ENCODE measurements around the gene CEP85.
A peak's percentile ranks its signal among the peaks of the same experiment; 100 is the strongest.
"Not testable (repeated sequence)": the region's sequence is repeated elsewhere in the genome, so short reads cannot be mapped to it uniquely, and the experiment has no call there.

CEP85 gene

DNA sequence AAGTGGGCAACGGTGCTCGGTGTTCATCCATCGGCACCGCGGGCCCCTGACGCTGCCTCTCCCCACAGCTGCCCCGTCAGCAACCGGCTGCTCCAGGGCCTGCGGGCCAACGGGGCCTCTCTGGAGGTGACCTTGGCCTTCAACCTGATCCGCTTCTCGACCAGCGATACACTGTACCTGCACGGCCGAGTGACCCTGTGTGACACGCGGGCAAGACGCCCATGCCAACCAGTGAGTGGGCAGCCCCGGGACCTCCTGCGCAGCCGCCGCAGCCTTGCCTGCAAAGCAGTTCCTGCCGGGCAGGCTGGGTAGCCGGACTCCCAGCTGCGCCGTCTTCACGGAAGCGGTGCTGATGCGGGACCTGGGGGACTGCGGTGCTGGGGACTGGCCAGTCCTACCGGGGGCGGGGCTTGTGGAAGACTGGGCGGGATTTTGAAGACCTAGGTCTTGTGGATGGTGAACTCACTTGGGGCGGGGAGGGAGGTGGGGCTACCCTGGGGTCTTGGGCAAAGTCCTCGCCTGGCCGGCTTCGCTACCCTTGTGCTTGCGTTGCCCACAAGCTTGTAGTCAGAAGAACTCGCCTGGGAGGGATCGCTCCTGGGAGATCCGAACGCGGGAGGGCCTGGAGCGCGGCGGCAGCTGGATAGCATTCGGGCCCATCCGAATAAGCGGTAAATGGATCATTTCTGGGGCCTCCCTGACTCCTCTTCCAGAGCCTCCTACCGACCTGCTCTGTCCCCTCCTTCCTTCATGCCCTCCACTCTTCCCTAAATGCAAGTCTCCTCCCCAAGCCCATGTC lies 8.8 kb upstream of the CEP85 start:
- peak; percentile 27 for DNase-seq

DNA sequence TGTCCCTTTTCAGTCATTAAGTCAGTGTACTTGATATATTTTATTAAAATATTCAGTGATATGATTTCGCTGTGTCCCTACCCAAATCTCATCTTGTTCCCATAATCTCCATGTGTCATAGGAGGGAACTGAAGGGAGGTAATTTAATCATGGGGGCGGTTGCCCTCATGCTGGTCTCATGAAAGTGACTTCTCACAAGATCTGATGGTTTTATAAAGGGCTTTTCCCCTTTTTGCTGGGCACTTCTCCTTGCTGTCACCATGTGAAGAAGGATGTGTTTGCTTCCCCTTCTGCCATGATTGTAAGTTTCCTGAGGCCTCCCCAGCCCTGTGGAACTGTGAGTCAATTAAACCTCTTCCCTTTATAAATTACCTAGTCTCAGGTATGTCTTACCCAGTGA lies 3.3 kb upstream of the CEP85 start:
- DNase-seq = not testable (repeated sequence)

DNA sequence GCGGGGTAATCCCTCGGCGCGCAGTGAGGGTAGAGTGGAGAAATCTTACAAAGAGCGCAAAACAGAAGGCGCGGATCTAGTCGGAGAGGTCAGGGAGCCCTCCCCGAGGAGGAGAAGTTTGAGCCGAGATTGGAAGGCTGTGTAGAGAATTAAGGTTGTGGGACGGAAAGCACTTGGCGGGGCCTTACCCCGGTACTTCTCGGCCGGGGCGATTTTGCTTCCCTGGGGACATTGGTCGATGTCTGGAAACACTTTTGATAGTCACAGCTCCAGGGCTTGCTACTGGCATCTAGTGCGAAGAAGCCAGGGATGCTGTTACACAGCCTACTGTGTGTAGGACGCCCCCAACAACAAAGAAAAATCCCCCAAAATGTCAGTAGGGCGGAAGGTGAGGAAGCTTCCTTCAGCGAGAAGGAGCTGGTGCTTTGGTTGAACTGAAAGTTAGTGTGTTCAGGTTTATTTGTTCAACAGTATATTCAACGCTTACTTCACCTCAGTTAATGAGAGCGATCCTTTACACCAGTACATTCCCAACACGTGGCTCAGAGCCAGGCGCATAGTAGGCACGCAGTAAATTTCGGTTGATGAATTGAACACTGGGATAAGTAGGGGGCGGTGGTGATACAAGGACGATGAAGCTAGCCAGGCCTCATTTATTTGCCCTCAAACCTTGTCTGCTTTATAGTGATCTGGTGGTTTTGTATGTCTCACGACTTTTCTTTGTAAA lies 807 bp downstream of the CEP85 start:
- DNase-seq = no peak

DNA sequence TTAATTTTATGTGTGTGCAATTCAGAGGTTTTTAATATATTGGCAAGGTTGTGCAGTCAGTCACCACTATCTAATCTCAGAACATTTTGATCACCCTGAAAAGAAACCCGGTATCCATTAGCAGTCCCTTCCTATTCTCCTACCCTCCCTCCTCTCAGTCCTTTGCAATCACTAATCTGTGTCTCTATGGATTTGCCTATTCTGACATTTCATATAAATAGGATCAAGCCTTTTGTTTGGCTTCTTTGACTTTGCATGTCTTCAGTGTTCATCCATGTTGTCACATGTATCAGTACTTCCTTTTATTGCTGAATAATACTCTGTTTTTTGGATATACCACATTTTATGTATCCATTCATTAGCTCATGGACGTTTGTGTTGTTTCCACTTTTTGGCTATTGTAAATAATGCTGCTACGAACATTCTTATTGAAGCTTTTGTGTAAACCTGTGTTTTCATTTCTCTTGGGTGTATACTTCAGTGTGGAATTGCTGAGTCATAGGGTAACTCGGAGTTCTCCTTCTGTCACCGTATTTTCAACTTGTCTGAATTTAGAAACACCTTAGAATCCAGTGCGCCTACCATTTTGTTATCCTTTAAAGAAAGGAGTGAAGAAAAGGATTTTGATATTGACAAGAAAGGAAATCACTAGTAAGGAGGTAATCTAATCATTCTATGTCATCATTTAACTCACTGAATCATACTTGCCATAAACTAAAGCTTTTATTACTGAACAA lies 3.4 kb downstream of the CEP85 start:
- no peak for DNase-seq

DNA sequence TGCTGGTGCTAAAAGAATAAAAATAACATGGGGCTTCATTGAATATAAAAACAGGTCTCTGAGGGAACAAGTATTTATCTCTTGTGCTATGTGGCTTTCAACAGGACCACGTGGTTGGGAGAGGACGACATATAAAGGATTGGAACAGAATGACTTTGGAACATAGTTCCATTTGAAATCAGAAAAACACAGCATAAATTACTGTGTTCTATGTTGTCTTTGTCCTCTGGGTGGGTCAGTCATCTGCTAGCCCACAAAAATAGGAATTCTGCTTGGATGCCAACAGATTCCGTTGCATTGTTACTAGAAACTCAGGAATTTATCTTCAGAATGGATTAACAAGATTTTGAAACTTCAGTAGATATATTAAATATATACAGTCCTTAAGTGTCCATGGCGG lies 5.9 kb downstream of the CEP85 start:
- no peak for DNase-seq

DNA sequence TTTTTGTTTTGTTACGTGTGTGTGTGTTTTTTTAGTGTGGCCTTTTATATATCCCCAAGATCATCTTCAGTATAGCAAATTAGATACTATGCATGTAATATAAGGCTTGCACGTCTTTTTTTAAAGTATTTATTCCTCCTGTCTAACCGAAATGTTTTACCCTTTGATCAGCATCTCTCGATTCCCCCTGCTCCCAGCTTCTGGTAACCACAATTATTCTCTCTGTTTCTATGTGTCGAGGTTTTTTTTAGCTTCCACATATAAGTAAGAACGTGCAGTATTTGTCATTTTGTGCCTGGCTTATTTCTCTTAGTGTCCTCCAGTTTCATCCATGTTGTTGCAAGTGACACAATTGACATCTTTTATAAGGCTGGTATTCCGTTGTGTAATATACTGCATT lies 18.7 kb downstream of the CEP85 start:
- DNase-seq = no peak

DNA sequence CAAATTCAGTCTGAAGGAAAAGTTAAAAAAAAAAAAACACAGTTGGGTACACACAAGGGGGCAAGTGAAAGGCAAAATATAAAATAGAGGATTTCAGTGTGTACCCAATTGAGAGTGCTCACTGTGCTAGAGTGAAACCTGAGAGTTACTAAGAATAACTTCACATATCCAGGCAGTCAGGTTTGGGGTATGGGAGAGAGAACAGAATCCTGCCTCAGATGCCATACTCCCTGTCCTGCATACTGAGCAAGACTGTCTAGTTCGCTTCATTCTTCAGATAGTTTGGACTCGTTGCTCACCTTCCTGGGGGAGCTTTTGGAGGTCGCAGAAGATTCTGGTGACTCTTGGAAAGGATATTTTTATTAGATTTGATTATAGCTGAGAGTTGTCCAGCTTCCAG lies 20.4 kb downstream of the CEP85 start:
- no peak for DNase-seq

DNA sequence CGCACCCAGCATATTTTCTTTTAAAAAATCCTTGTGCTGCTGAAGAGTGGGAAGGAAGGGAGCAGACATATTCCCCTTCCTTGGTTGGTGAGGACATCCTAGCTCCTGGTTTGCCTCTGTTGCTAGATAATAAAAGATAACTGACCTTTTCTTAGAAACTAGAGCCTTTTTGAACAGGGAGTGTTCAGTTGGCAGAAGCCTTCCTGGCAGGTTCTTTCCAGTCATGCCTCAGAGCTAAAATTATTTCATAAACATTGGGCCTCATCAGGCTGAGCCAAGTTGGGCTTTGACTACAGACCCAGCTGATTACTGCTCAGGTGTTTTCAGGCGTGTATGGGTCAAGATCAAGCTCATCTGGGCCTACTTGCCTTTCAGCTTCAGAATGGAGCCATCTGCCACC lies 23.2 kb downstream of the CEP85 start:
- DNase-seq = no peak

DNA sequence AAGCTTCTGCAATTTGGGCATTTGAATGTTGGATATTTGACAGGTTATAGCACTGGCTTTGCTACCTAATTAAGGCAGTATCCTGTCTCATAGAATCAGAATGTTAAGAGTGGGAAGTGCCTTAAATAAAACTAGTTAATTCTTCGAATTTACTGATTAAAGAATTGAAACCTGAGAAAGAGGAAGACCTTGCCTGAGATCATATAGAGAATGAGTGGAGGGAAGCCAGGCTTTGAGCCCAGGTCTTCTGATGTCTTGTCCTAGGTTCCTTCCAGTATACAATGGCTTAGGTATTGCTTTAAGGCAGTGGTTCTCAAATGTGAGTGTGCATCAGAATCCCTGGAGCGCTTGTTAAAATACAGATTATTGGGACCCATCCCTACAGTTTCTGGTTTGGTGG lies 25.0 kb downstream of the CEP85 start:
- DNase-seq = no peak

DNA sequence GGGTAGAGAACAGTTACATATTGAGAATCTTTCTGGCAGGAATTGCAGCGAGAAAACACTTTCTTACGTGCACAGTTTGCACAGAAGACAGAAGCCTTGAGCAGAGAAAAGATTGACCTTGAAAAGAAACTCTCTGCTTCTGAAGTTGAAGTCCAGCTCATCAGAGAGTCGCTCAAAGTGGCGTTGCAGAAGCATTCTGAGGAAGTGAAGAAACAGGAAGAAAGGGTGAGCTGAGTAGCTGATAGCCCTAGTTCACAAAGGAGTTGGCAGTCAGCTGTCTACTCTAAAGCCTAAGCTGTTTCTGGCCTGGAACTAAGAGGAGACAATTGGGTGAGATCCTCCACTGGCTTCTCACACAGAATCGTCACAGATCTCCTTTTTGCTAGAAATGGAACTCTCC lies 25.6 kb downstream of the CEP85 start:
- DNase-seq = no peak

DNA sequence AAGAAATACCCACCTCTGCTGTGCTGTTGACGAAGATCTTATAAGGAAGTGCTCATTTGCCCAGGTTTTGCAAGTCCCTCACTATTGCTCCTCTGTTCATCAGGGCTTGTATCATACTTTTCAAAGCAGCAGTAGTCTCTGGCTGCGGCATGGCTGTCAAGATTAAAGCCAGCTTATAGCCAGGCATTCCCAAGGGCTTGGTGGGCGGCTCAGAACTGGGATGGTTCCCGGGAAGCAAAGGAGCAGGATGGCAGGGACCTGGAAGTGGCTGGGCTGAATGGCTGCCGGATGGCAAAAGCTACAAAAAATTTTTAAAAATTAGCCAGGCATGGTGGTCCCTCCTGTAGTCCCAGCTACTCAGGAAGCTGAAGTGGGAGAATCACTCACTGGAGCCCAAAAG lies 29.2 kb downstream of the CEP85 start:
- no peak for DNase-seq

DNA sequence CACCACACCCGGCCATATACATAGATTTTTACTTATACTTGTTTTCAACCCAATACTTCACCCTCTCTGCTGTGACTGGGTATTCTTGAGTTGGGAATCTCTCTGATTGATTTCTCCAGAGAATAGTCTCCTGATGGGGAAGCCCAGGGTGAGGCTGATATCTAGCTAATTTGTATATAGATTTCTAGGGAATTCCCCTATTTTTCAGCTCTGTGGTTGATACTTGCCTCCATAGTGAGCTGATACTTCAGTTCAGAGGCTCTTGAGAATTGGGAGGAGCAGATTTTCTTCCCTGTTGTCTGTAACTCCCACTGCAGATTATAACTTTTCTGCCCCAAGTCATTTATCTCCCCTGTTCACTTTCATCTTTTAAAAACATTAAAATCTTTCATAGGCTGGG lies 31.4 kb downstream of the CEP85 start:
- DNase-seq = no peak

DNA sequence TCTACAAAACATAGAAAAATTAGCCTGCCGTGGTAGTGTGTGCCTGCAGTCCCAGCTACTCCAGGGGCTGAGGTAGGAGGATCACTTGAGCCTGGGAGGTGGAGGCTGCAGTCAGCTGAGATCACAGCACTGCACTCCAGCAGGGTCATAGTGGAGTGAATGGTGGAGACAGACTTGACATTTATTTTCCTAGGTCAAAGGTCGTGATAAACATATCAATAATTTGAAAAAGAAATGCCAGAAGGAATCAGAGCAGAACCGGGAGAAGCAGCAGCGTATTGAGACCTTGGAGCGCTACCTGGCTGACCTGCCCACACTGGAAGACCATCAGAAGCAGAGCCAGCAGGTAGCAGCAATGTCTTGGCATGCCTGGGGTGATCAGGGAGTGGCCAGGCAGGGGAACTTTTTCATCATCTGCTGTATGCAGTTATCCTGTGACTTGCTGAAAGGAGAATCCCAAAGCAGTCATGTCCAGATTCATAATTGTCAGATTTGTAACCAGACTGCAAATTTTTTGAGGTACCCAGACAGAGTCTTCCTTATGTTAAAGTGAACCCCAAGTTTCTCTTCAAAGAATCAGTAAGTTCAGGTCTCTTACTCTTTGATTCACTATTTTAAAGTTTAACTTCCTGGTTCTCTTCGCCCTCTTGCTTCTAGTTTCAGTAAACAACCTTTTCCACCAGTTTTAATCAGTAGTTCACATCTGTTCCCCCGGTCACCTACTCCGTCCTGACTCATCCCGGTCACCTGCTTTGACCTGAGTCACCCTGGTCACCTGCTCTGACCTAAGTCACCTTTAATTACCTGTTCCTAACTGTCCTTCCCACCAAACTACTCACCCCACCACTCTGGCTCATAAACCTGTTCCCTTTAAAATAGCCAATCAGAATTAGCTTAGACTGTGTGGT lies 34.5 kb downstream of the CEP85 start:
- no peak for DNase-seq

DNA sequence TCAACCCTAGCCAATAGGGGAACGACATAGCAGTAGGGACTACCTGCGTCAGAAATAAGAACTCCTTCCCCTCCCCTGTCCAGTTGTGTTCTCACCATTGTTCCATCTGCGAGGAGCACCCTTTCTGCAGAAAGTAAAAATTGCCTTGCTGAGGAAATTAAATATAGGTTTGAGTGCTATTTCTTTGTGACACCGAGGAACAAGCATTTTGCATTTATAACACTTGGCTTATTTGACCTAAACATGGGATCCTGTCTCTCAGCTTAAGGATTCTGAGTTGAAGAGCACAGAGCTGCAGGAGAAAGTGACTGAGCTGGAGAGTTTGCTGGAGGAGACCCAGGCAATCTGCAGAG lies 35.2 kb downstream of the CEP85 start:
- DNase-seq = no peak

DNA sequence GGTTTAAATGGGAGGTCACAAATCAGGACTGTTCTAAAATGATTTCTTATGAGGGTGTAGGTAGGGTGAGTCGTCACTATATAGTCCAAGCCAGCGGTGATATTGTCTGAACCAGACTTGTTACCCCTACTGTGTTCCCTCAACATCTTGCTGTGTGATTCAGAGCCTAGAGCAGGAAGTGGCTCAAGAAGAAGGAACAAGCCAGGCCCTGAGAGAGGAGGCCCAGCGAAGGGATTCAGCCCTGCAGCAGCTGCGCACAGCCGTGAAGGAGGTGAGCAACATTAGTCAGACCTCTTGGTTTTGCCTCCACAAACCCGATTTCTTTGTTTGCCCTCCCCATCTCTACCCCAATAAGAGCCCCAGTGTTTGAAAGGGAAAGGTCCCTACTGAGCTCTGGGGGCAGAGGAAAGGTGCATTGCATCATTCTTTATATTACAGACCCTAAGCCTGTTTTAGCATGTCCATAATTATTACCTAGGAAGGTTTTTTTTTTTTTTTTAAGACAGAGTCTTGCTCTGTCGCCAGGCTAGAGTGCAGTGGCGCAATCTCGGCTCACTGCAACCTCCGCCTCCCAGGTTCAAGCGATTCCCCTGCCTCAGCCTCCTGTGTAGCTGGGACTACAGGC lies 40.9 kb downstream of the CEP85 start:
- no peak for DNase-seq

DNA sequence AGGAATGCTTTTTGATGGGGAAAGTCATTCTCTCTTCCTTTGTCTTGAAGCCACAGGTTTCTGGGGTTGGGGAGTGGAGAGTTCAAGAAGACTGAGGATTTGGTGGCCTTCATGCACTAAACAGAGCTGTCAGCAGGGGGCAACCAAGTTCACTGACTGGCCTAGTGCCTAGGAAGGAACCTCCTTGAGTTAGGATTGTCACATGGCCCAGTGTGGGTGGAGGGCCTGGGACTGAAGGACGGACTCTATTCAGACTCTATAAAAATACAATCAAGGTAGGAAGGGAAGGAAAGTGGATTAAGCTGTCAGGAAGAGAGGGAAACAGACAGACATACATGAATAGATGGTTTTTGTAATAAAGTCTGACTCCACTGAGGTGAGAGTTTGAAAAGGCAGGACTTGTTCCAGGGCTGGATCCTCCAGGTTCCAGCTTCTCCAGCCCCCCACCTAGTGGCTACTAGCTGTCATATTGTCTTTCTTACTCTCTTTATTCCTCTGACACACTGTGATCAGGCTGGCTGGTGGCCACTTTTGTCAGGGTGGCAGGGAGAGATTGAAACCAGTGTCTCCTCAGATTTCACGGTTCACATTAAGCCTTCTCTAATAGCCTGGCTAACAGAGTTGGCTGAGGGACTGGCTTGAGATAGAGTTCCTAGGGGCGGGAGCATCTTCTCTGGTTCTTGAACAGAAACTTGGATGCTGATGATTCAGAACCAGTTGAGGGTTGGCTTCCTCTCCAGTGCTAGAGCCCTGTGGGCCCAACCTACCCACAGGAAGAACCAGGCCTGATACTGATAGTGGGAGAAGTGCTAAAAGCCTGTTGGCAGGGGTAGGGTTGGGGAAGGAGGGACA lies 41.8 kb downstream of the CEP85 start:
- DNase-seq = peak; percentile 75

DNA sequence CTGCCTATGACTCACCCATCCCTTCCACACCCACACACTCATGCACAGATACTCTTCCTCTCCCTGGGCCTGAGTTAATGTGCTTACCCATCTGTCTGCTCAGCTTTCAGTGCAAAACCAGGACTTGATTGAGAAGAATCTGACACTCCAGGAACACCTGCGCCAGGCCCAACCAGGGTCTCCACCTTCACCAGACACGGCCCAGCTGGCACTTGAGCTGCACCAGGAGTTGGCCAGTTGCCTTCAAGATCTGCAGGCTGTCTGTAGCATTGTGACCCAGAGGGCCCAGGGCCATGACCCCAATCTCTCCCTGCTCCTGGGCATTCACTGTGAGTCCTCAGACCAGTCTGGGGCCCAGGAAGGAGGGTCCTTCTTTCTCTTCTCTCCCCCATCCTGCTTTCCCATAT lies 42.4 kb downstream of the CEP85 start:
- DNase-seq = no peak

DNA sequence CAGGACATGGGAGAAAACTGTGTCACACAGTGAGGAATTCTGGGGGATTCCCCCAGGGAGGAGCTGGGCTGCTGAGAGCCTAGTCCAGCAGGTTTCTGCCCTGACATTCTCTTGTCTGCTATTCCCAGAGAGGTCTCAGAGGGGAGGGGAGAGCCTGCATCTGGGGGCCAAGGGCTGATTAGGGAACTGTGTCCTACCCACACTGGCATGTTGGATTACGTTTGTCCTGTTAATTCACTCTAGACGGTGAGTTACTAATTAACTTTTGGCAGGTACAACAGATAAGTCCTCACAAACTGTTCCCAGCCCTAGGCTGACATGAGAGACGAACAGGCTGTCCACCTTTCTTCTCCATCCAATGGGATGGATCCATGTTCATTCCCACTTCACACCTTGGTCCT lies 43.3 kb downstream of the CEP85 start:
- DNase-seq = no peak

DNA sequence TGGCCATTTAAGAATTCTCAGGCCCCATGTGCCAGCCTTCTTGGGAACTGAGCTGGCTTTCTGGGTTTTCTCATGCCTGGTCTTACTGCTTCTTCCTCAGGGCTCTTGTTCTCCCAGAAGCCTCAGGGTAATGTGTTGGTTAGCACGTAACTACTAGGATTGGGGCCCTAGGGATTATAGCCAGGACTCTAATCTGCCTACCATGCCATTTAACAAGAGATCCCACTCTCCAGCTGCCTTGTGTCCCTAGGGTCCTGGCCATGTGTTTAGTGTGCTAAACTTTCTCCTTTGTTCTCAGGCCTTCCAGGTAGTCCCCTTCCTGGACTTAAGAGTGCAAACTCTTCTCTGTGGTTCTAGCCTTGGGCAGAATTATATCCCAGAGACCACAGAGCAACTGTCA lies 43.7 kb downstream of the CEP85 start:
- no peak for DNase-seq

DNA sequence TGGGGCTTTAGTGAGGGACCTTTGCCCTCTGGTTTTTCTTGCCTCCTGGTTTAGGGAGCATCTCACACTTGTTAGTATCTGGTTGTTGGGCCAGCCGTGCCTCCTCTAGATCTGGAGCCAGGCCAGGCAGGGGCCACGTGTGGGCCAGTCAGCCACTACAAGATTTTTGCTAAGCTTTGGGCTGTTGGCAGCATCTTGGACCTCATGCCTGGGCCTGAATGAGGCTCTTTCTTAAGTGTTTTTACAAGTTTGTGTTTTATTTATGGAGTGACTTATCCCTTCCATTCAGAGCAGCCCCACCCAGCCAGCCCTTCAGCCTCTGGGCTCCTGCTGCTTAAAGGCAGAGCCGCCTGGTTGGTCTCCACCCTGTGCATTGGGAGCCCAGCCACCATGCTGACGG lies 44.3 kb downstream of the CEP85 start:
- no peak for DNase-seq

DNA sequence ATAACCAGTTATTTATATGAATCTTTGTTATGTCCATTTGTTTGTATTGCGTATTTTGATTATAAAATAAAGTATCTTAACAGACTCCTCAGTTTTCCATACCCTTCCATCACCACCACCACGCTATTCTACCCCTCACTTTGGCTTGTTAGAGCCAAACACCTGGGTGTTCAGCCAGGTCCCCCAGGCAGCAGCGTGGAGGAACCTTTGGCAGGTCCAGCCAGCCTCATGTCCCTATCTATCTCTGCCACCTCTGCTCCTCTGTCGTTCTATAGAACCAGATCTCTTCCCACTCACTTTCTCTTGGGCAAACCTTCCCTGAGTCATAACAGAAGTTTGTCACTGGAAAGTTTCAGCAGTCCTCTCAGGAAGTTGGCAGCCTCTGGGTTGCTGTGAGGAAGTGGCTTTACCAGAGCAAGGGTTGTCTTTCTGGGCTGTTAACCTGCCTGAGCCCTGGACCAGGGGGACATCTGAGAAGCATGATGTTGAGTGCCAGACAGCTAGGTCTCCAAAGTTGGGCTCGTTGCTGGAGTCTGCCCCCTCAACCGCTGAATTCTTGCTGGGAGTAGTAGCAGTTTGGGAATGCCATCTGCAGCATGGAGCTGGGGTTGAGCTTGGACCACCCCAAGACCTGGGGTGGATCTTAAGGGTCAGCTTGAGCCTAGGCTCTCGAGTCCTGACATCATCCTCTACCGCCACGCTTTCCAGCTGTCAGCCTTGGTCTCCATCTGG lies 44.9 kb downstream of the CEP85 start:
- peak; percentile 24 for DNase-seq
